Measurements from ENCODE around the gene SASH1. TPM values are rescaled to one million over a fixed set of nuclear protein-coding genes. Genes with fewer than 3 reads are reported as not detected.

SASH1 gene
- total RNA-seq, 1 experiment from 2014 or later = 27.4 TPM

GRCh38 chr6:148298683-148299082, 44.0 kb upstream of the SASH1 start (continued):
- TF ChIP-seq USF1 (CRISPR knock-in tag; IDR thresholded peaks at IDR 0.05) (no peak), SP1 (CRISPR knock-in tag; conservative IDR thresholded peaks at IDR 0.05) (no peak), USF2 (CRISPR knock-in tag; IDR thresholded peaks at IDR 0.05) (no peak), NFATC4 (CRISPR knock-in tag; IDR thresholded peaks at IDR 0.05) (no peak), MXD4 (CRISPR knock-in tag; IDR thresholded peaks at IDR 0.05; ENCODE audit: borderline replicate concordance) (no peak), MYBL2 (CRISPR knock-in tag; IDR thresholded peaks at IDR 0.05) (no peak), ZNF232 (CRISPR knock-in tag; IDR thresholded peaks at IDR 0.05) (no peak), ATF6 (CRISPR knock-in tag; IDR thresholded peaks at IDR 0.05) (no peak)

GRCh38 chr6:148303616-148304015, 39.0 kb upstream of the SASH1 start:
- H3K27ac Mint-ChIP-seq = no peak overlapping the region
- H3K36me3 Mint-ChIP-seq = no peaks in the 10 kb centered on the region
- H3K27me3 Mint-ChIP-seq (ENCODE audit: low read depth) = no peaks in the 10 kb centered on the region
- CTCF ChIA-PET = no interaction called here
- DNase-seq (ENCODE audit: low spot score) = no peak
- POLR2A ChIA-PET = no interaction called here
- H3K9me3 Mint-ChIP-seq = no peaks in the 10 kb centered on the region
- TF ChIP-seq ATF3 (CRISPR knock-in tag; conservative IDR thresholded peaks at IDR 0.05) = no peak
- TF ChIP-seq HMGA2 (CRISPR knock-in tag; IDR thresholded peaks at IDR 0.05) = peak; percentile 62; the same call in 1 of the 2 replicates
- no peak for TF ChIP-seq CREB1 (CRISPR knock-in tag; IDR thresholded peaks at IDR 0.05)
- TF ChIP-seq ZBTB21 (CRISPR knock-in tag; IDR thresholded peaks at IDR 0.05; ENCODE audit: borderline replicate concordance) = no peak
- no peak for TF ChIP-seq ATF6 (CRISPR knock-in tag; IDR thresholded peaks at IDR 0.05)
- TF ChIP-seq E2F5 (CRISPR knock-in tag; IDR thresholded peaks at IDR 0.05) = no peak
- no peak for TF ChIP-seq AFF4 (CRISPR knock-in tag; IDR thresholded peaks at IDR 0.05; ENCODE audit: borderline replicate concordance)
- H3K4me1 Mint-ChIP-seq = peaks cover 6% of the 10 kb centered on the region; the same call in 1 of the 2 replicates
- no peak for ATAC-seq
- no peak overlapping the region for H3K4me3 Mint-ChIP-seq

Measured in WTC11 (cell line).